Endometrial microvascular endothelial cells (primary cell): ENCODE data around the gene STK16. TPM values are rescaled to one million over a fixed set of nuclear protein-coding genes. Genes with fewer than 3 reads are reported as not detected.

Experiments
- in situ Hi-C: cut with HindIII; loops from 2 replicates; pipeline ENCODE4 v1.10.0; 2017; ENCODE audit warnings: low sequenced_read_pairs, low pct_unique_long_range_greater_than_20kb; ENCODE audit errors: inconsistent ontology term
- total RNA-seq: library from RNA; depleted of rRNA; stranded (reverse); fragments of >200 nt; gene quantifications from one replicate; pipeline ENCODE4 v1.2.3, GENCODE V29; 2015; ENCODE audit errors: inconsistent ontology term

Gene STK16
- total RNA-seq, 1 donor from 2014 or later, result 5.5 TPM

DNA sequence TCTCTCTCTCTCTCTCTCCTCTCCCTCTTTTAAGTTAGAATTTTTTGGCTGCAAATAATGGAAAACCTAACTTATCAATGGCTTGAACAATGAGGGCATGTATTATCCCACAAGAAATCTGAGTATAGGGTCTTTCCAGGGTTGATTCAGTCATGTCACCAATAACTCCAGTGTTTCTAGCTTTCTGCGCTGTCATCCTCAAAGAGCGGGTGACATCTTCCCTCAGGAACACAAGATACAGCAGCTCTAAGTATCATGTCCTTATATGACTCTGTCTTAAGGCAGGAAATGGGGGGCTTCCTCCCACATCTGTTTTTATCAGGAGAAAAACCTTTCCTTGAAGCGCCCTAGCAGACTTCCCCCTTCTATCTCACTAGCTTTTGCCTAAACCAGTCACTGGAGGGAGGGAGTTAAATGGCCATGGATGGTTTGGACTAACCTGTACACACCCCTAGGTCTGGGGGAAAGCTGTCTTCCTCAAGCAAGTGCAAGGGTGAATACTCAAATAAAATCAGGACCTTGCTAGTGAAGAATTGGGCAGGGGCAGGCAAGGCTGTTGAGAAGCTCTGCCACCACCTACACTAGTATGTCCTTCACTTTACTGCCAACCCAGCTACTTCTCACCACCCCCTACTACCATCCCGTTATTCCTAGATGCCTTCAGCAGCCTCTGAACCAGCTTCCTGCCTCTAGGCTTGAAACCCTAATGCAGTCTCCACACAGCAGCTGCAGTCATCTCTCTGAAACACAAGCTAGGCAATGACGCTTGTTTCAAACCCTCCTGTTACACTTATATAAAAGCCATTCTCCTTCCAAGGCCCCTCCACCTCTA, 16.0 kb downstream of the STK16 start:
- in situ Hi-C loops, result no loop called here

- in situ Hi-C loops, result no loop called here
Observed at GRCh38 chr2:219266232-219266631, 21.0 kb downstream of the STK16 start.

- in situ Hi-C loops, result no loop called here
Observed at GRCh38 chr2:219266886-219267285, 21.6 kb downstream of the STK16 start.

- in situ Hi-C loops, result no loop called here
Observed at GRCh38 chr2:219268294-219268693, 23.0 kb downstream of the STK16 start.

GRCh38 chr2:219269362-219270054, 24.2 kb downstream of the STK16 start:
- in situ Hi-C loops, result no loop called here

DNA sequence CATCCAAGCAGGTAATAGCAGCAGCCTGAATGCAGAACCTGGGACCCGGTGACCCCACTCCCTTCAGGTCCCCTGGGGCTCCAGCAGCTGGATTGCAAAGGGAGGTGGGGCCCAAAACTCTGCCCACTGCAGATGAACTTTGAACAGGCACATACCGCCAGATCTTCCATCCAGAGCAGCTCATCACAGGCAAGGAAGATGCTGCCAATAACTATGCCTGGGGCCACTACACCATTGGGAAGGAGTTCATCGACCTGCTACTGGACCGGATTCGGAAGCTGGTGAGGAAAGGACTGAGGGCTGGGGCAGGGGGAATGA, 24.7 kb downstream of the STK16 start:
- in situ Hi-C loops, result no loop called here

GRCh38 chr2:219271021-219271420, 25.7 kb downstream of the STK16 start:
- in situ Hi-C loops, result no loop called here

- in situ Hi-C loops, result no loop called here
Observed at GRCh38 chr2:219272356-219272755, 27.1 kb downstream of the STK16 start.

- in situ Hi-C loops, result no loop called here
Observed at GRCh38 chr2:219272995-219273394, 27.7 kb downstream of the STK16 start.

DNA sequence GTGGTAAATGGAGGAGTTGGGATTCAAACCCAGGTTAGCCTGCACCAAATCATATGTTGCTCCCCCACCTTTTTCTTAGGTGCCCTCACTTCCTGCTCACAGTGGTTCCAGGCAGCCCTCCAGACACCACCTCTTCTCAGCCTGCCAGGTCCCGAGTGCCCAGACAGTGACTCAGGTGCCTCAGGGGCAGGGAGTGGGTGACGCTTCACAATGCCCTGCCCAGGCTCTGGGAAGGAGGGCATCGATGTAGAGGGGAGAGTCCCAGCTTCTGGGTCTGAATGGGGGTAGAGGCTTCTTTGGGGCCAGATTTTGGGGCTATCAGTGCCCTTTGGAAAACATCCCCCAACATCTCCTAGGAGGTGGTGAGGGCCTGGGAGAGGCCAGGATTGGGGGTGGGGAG, 28.7 kb downstream of the STK16 start:
- in situ Hi-C loops, result no loop called here

DNA sequence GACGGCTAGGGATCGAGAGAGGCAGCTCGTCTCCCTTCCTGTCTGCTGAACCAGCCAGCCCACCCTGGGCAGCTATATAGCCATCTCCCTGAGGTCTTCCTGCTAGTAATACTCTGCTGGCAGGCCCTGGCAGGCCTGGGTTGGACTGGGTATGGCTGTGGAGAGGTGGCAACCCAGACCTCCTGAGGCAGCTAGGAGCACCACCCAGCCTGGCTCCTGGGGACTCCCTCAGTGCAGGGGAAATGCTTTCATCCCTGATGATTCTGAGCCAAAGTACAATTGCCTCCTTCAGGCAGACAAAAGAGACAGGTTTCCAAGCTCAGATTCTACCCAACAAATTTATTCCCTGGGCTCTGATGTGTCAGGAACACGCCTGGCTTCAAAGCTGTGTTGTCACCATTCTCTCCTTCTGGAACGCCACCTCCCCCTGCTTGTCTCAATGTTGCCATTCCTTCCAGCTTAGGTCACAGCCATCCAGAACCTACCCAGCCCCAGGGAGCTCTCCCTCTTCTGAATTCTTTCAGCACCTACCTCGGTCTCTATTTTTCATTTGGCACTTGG, 29.2 kb downstream of the STK16 start:
- in situ Hi-C loops, result no loop called here

DNA sequence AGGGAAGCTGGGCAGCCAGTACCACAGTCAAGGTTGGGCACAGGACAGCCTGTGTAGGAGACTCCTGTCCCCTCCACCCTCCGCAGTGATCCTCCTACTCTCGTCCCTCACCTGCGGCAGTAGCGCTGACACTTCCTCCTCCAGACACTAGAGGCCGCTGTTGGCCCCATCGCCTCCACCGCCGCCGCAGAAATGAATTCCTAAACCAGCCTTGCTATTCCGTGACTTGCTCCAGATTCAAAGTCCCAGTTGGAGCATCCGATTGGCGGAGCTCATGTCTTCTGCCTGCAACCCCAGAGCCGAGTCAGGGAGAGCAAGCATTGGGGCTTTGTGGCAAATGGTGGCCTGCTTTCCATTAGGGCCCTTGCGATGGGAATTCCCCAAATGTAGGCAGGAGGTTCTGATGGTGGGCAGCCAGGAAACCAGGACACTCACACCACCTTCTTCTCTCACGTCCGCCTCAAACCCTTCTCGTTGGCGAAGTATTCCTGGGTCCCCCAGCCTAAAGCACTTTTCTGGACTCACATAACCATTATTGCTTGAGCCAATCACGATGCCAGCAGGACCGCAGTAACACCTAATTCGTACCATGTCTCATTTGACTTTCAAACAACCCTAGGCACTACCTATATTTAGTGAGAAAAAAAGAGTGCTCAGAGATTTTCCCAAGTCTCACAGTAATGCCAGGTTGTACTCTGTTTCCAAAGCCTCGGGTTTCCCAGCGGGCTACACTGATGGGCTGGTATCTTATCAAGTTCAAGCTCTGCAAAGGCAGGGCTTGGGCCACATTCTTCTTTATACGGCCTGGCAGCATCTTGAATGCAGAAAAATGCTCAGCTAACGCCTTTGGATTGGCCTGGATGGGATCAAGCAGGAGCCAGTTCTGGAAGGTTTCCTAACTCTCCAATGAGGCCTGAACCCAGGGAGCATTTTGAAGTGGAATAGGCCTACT, 32.7 kb downstream of the STK16 start:
- in situ Hi-C loops, result no loop called here

GRCh38 chr2:219278655-219279150, 33.4 kb downstream of the STK16 start:
- in situ Hi-C loops, result no loop called here

DNA sequence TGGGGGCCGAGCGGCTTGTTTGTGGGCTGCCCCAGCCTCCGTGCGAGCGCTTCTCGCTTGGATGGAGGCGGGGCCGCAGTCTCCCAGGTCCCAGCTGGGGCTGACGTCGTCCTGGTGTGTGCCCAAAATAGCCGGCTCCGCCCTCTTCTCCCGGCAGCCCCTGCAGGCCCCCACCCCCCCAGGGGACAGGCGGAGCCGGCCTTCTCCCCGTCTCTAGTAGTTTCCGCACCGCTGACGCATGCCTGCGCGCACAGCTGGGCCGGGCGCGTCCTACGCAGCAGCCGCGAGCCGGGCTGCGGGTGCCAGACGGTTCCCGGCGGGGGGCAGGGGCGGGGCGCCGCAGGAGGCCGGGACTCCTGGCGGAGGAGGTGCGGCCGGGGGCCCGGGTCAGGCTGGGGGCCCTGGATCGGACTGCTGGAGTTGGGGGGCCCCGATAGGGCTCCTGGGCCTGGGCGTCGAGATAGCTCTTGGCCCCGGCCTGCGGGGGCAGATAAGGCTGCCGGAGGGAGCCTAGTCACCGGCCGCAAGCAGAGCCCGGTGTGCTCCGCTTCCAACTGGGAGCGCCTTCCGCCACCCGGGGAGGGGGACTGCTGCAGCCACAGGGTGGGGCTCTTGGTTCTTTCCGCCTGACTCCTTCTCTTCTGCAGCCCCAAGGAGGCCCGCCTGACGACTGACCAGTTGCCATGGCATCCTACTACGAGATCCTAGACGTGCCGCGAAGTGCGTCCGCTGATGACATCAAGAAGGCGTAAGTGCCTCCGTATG, 34.1 kb downstream of the STK16 start, which contains the start of gene DNAJB2:
Gene DNAJB2 (plus strand): TSS at position 216 of the 765 bp plus-strand sequence. CDS start 468 bp downstream, at position 684.
- in situ Hi-C loops, result no loop called here

- in situ Hi-C loops, result no loop called here
Observed at GRCh38 chr2:219279916-219280516, 34.7 kb downstream of the STK16 start.

- in situ Hi-C loops, result no loop called here
Observed at GRCh38 chr2:219280651-219281050, 35.4 kb downstream of the STK16 start.

GRCh38 chr2:219281588-219281987, 36.3 kb downstream of the STK16 start:
- in situ Hi-C loops, result no loop called here

GRCh38 chr2:219282375-219282774, 37.1 kb downstream of the STK16 start:
- in situ Hi-C loops, result no loop called here
